Thoracic aorta (tissue), 2 donors: ENCODE data around the gene PRRX2. TPM values are rescaled to one million over a fixed set of nuclear protein-coding genes. Genes with fewer than 3 reads are reported as not detected.

Experiments
- ATAC-seq: fragments of 150-250 bp; one replicate; pipeline ENCODE4 v1.8.0; 2017; ENCODE audit warnings: low read depth; ENCODE audit not compliant: insufficient number of reproducible peaks, low FRiP score
- DNase-seq: peaks from one replicate; pipeline ENCODE4 v3.0.0-alpha.2; 2020; ENCODE audit warnings: low spot score
- H3K27ac ChIP-seq, 2 donors: fragments of 200-600 bp; sonication (generic); 1 replicate in 1 of 2; 2 replicates in 1 of 2; pipeline ENCODE4 v1.5.1; 2016; ENCODE audit warnings: mild to moderate bottlenecking in 2 of 2, moderate library complexity in 2 of 2
- H3K27me3 ChIP-seq: fragments of 200-600 bp; sonication (generic); replicated peaks from 2 replicates; pipeline ENCODE4 v1.6.0; 2016; ENCODE audit warnings: mild to moderate bottlenecking; ENCODE audit not compliant: insufficient read depth
- H3K36me3 ChIP-seq: fragments of 200-600 bp; sonication (generic); one replicate; pipeline ENCODE4 v1.5.1; 2016
- H3K4me1 ChIP-seq, 2 donors: fragments of 200-600 bp; sonication (generic); 1 replicate in 1 of 2; 2 replicates in 1 of 2; pipeline versions ENCODE4 v1.5.1 to v1.6.0; 2016; ENCODE audit warnings: low read depth in 2 of 2, mild to moderate bottlenecking in 1 of 2; ENCODE audit not compliant: control insufficient read depth in 1 of 2
- H3K4me3 ChIP-seq: fragments of 200-600 bp; sonication (generic); 2 replicates; pipeline ENCODE4 v1.5.1; 2016; ENCODE audit warnings: mild to moderate bottlenecking
- H3K9me3 ChIP-seq: fragments of 200-600 bp; sonication (generic); 2 replicates; pipeline ENCODE4 v1.5.1; 2016
- CTCF ChIP-seq: fragments of 200-600 bp; sonication (generic); IDR thresholded peaks from one replicate; pipeline ENCODE4 v1.5.1; 2019; ENCODE audit warnings: antibody characterized with exemption
- total RNA-seq, 2 donors: library from RNA; depleted of rRNA; stranded (reverse); fragments of >200 nt; gene quantifications; one replicate each; pipeline versions ENCODE4 v1.1.0 to v1.2.3, GENCODE V29; 2016

The PRRX2 gene
- total RNA-seq, 2 donors from 2014 or later, result 42.0 to 66.1 TPM

GRCh38 chr9:129762985-129763926, 97.8 kb downstream of the PRRX2 start:
- DNase-seq (no peak), ATAC-seq (no peak)
- TF ChIP-seq CTCF, result no peak
- no peaks in the 10 kb centered on the region for H3K9me3 ChIP-seq
- H3K36me3 ChIP-seq, result no peaks in the 10 kb centered on the region
- no peaks in the 10 kb centered on the region for H3K4me1 ChIP-seq
- H3K4me3 ChIP-seq, result no peak overlapping the region
- H3K27me3 ChIP-seq, result no peaks in the 10 kb centered on the region
- no peak overlapping the region for H3K27ac ChIP-seq

- H3K4me3 ChIP-seq, result no peak overlapping the region
- H3K9me3 ChIP-seq, result no peaks in the 10 kb centered on the region
- ATAC-seq (no peak), DNase-seq (no peak)
- H3K27ac ChIP-seq, result no peak overlapping the region
- no peak for TF ChIP-seq CTCF
- H3K4me1 ChIP-seq, result no peaks in the 10 kb centered on the region
- H3K36me3 ChIP-seq, result no peaks in the 10 kb centered on the region
- no peaks in the 10 kb centered on the region for H3K27me3 ChIP-seq
Observed at GRCh38 chr9:129765764-129766317, 100.4 kb downstream of the PRRX2 start.

- H3K36me3 ChIP-seq, result no peaks in the 10 kb centered on the region
- no peaks in the 10 kb centered on the region for H3K4me1 ChIP-seq
- ATAC-seq (no peak), DNase-seq (no peak)
- H3K4me3 ChIP-seq, result no peak overlapping the region
- H3K27me3 ChIP-seq, result no peaks in the 10 kb centered on the region
- H3K27ac ChIP-seq, result no peak overlapping the region
- TF ChIP-seq CTCF, result no peak
- H3K9me3 ChIP-seq, result no peaks in the 10 kb centered on the region
Observed at GRCh38 chr9:129768486-129768885, 103.0 kb downstream of the PRRX2 start.

GRCh38 chr9:129769669-129770068, 104.2 kb downstream of the PRRX2 start:
- ATAC-seq, result no peak
- H3K9me3 ChIP-seq, result no peaks in the 10 kb centered on the region
- H3K27ac ChIP-seq, result no peak overlapping the region
- no peak for DNase-seq
- TF ChIP-seq CTCF, result no peak
- no peaks in the 10 kb centered on the region for H3K36me3 ChIP-seq
- H3K4me1 ChIP-seq, result no peaks in the 10 kb centered on the region
- no peaks in the 10 kb centered on the region for H3K27me3 ChIP-seq
- no peak overlapping the region for H3K4me3 ChIP-seq

- DNase-seq, result no peak
- no peak for TF ChIP-seq CTCF
Observed at GRCh38 chr9:129770741-129771140, 105.3 kb downstream of the PRRX2 start.

More at GRCh38 chr9:129770741-129771140, 105.3 kb downstream of the PRRX2 start:
- Histone ChIP-seq H3K27ac (no peak overlapping the region), H3K27me3 (no peaks in the 10 kb centered on the region), H3K36me3 (no peaks in the 10 kb centered on the region), H3K4me3 (no peak overlapping the region), H3K9me3 (no peaks in the 10 kb centered on the region), H3K4me1 (no peaks in the 10 kb centered on the region)
- no peak for ATAC-seq
